Thyroid gland (tissue), 4 donors: ENCODE data around the gene CTRL.
A peak's percentile ranks its signal among the peaks of the same experiment; 100 is the strongest.

Source experiments
- CTCF ChIP-seq, 6 experiments: fragments of 200-600 bp in 3 of 6; fragments of 450-650 bp in 3 of 6; sonication (generic) in 3 of 6; IDR thresholded peaks; one replicate each; pipeline ENCODE4 v1.5.1; 2016 to 2019; ENCODE audit warnings: antibody characterized with exemption in 6 of 6, mild to moderate bottlenecking in 2 of 6, inconsistent platforms in 1 of 6, moderate library complexity in 1 of 6
- POLR2A ChIP-seq, 2 donors: fragments of 450-650 bp; IDR thresholded peaks; one replicate each; pipeline ENCODE4 v1.6.1; 2017; ENCODE audit warnings: antibody characterized with exemption in 2 of 2, mild to moderate bottlenecking in 2 of 2, moderate library complexity in 1 of 2

- peak in 1 of 6 experiments; percentile 88 for TF ChIP-seq CTCF (IDR thresholded peaks at IDR 0.05)
- TF ChIP-seq POLR2A (IDR thresholded peaks at IDR 0.05) = no peak
These were observed 48.4 kb downstream of the CTRL start for GRCh38 chr16:67883146-67883871.
